Esophagus (tissue), 2 donors: ENCODE measurements around the gene COL25A1. TPM values are rescaled to one million over a fixed set of nuclear protein-coding genes. Genes with fewer than 3 reads are reported as not detected.

ENCODE experiments used
- H3K27ac ChIP-seq, 2 donors: one replicate each; pipeline ENCODE4 v1.5.1; 2013; ENCODE audit warnings: low read depth in 2 of 2, mild to moderate bottlenecking in 2 of 2, inconsistent platforms in 1 of 2, low read length in 1 of 2, moderate library complexity in 1 of 2
- H3K27me3 ChIP-seq, 2 donors: one replicate each; pipeline ENCODE4 v1.6.1; 2013; ENCODE audit warnings: low read length in 2 of 2, control low read depth in 1 of 2, mild to moderate bottlenecking in 1 of 2; ENCODE audit not compliant: insufficient read depth in 2 of 2, control insufficient read depth in 1 of 2
- H3K36me3 ChIP-seq, 2 donors: one replicate each; pipeline ENCODE4 v1.6.1; 2013; ENCODE audit warnings: low read length in 1 of 2; ENCODE audit not compliant: control insufficient read depth in 2 of 2, insufficient read depth in 2 of 2
- H3K4me1 ChIP-seq, 2 donors: one replicate each; pipeline ENCODE4 v1.6.1; 2013; ENCODE audit warnings: low read length in 1 of 2; ENCODE audit not compliant: control insufficient read depth in 2 of 2, insufficient read depth in 2 of 2
- H3K4me3 ChIP-seq, 2 donors: one replicate each; pipeline ENCODE4 v1.5.1; 2013; ENCODE audit warnings: low read length in 2 of 2, mild to moderate bottlenecking in 2 of 2, low read depth in 1 of 2, moderate library complexity in 1 of 2
- H3K9me3 ChIP-seq, 2 donors: one replicate each; pipeline ENCODE4 v1.6.1; 2013; ENCODE audit warnings: mild to moderate bottlenecking in 2 of 2, low read depth in 1 of 2, low read length in 1 of 2, moderate library complexity in 1 of 2; ENCODE audit not compliant: control insufficient read depth in 2 of 2, insufficient read depth in 1 of 2
- WGBS, 2 donors: extraction: QIAGEN DNeasy Blood & Tissue Kit; methylation state at CpG; one replicate each; pipeline ENCODE4 v1.1.7; 2013; 5-methylcytosine and 5-hydroxymethylcytosine counted together
- polyA plus RNA-seq, 2 donors: library from polyadenylated mRNA; stranded (reverse); fragments of 200-250 nt; gene quantifications; one replicate each; pipeline ENCODE4 v1.2.3, GENCODE V29; 2013
- donor health status: healthy with polysubstance abuse.
- donor health status: Bipolar disorder and iron deficiency.

COL25A1 gene
- polyA plus RNA-seq, 2 donors: 0.02 to 0.06 TPM

GRCh38 chr4:108893468-108893867 lies 409.0 kb downstream of the COL25A1 start:
- no peaks in the 10 kb centered on the region for H3K27me3 ChIP-seq
- no peaks in the 10 kb centered on the region for H3K9me3 ChIP-seq
- 84 to 85% methylated on average over 3 of the region's 3 CpGs for WGBS, 2 donors
- no peak overlapping the region for H3K4me3 ChIP-seq
- H3K27ac ChIP-seq: no peak overlapping the region
- no peaks in the 10 kb centered on the region for H3K4me1 ChIP-seq
- no peaks in the 10 kb centered on the region for H3K36me3 ChIP-seq

- 84 to 90% methylated on average over 1 of the region's 1 CpG for WGBS, 2 donors
- H3K27ac ChIP-seq: no peak overlapping the region
Observed at GRCh38 chr4:108891896-108892590, 410.4 kb downstream of the COL25A1 start.

DNA sequence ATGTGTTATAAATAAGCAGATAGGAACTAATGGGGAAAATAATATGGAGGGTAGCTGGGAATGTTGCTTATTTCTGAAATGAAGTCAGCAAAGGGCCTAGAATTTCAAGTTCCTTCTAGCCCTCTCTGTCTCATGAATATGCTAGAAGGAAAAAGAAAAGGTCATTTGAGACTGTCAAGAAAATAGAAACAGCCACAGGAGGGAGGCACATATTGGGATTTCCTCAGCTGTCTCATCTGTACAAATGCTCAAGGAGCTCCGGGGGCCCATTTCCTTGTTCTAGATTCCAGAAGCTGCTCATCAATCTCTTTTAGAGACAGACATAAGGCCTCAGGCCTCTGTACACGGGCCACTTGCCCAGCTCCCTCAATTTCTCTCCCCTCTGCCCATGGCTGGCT lies 412.0 kb downstream of the COL25A1 start:
- no peaks in the 10 kb centered on the region for H3K27me3 ChIP-seq
- no peak overlapping the region for H3K27ac ChIP-seq
- 31 to 51% methylated on average over 2 of the region's 2 CpGs for WGBS, 2 donors
- H3K4me3 ChIP-seq: no peak overlapping the region
- no peaks in the 10 kb centered on the region for H3K36me3 ChIP-seq
- H3K9me3 ChIP-seq: no peaks in the 10 kb centered on the region
- H3K4me1 ChIP-seq: no peaks in the 10 kb centered on the region

More at GRCh38 chr4:108891896-108892590, 410.4 kb downstream of the COL25A1 start:
- no peaks in the 10 kb centered on the region for H3K36me3 ChIP-seq
- H3K4me3 ChIP-seq: no peak overlapping the region
- no peaks in the 10 kb centered on the region for H3K9me3 ChIP-seq
- H3K4me1 ChIP-seq: no peaks in the 10 kb centered on the region
- no peaks in the 10 kb centered on the region for H3K27me3 ChIP-seq

DNA sequence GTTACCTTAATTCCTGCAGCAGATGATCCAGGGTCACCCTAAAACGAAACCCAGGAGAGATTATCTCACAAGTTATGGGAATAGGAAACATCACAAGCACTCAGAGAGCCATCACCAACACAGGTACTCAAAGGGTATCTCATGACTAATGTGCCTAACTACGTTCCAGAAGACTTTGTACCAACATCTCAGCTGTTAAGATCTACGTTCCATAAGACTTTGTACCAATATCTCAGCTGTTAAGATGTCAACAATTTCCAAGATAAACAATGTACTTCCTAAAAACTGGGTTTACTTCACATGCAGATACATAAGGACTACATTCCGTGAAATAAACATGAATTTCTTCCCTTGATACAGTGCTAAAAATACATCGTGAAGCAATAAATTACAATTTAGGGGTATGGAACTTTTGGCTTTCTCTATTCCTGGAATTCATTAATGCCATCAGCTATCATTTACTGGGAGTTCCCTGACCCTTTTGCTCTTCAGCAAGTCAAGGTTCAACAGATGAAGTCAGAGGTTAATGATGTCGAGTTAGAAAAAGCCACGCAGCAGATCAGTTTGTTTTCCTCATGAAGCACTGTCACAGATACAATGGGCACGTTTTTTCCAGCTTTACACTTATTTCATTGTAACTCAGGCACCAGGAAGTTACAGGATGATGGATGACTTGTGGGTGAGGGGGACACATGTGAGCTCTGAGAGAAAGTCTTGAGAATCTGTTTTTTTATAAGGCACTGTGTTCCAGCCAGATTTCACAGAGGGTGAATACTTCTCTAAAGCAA lies 412.6 kb downstream of the COL25A1 start:
- no peaks in the 10 kb centered on the region for H3K36me3 ChIP-seq
- 54 to 56% methylated on average over 8 of the region's 8 CpGs for WGBS, 2 donors
- H3K27ac ChIP-seq: no peak overlapping the region
- H3K4me3 ChIP-seq: no peak overlapping the region
- H3K4me1 ChIP-seq: no peaks in the 10 kb centered on the region
- H3K27me3 ChIP-seq: no peaks in the 10 kb centered on the region
- no peaks in the 10 kb centered on the region for H3K9me3 ChIP-seq

- Histone ChIP-seq H3K36me3 (no peaks in the 10 kb centered on the region), H3K4me1 (no peaks in the 10 kb centered on the region), H3K27me3 (no peaks in the 10 kb centered on the region), H3K27ac (no peak overlapping the region), H3K9me3 (no peaks in the 10 kb centered on the region), H3K4me3 (no peak overlapping the region)
- 89 to 92% methylated on average over 1 of the region's 1 CpG for WGBS, 2 donors
Observed at GRCh38 chr4:108888769-108889168, 413.7 kb downstream of the COL25A1 start.

GRCh38 chr4:108887034-108887433 lies 415.4 kb downstream of the COL25A1 start:
- Histone ChIP-seq H3K27ac (no peak overlapping the region), H3K27me3 (no peaks in the 10 kb centered on the region), H3K9me3 (no peaks in the 10 kb centered on the region), H3K4me1 (no peaks in the 10 kb centered on the region), H3K36me3 (no peaks in the 10 kb centered on the region), H3K4me3 (no peak overlapping the region)
- WGBS, 2 donors: 72 to 80% methylated on average over 5 of the region's 5 CpGs

- H3K27ac ChIP-seq: no peak overlapping the region
- 7 to 15% methylated on average over 1 of the region's 1 CpG for WGBS, 2 donors
- H3K4me3 ChIP-seq: no peak overlapping the region
- no peaks in the 10 kb centered on the region for H3K36me3 ChIP-seq
- no peaks in the 10 kb centered on the region for H3K4me1 ChIP-seq
- H3K27me3 ChIP-seq: no peaks in the 10 kb centered on the region
- H3K9me3 ChIP-seq: no peaks in the 10 kb centered on the region
Observed at GRCh38 chr4:108885211-108885610, 417.2 kb downstream of the COL25A1 start.

GRCh38 chr4:108884596-108884995 lies 417.9 kb downstream of the COL25A1 start:
- Histone ChIP-seq H3K4me1 (no peaks in the 10 kb centered on the region), H3K36me3 (no peaks in the 10 kb centered on the region), H3K9me3 (no peaks in the 10 kb centered on the region), H3K4me3 (no peak overlapping the region), H3K27me3 (no peaks in the 10 kb centered on the region), H3K27ac (no peak overlapping the region)

DNA sequence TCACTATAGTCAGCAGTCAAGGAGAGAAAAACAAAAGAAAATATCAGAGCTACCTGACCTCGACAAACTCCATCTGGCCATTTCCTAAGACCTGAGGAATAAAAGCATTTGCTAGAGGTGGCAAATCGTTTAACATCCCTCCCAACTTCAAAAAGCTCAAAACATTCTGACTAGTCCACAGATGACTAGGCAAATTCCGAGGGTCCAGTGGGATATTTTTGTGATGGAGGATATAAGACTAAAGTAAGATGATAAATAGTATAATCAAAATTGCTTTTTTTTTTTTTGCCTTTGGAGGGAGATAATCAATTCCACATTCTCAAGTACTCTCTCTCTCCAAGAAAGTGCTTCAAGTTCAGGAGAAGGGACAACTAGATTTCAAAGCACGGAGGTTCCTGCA lies 420.5 kb downstream of the COL25A1 start:
- Histone ChIP-seq H3K4me3 (no peak overlapping the region), H3K36me3 (no peaks in the 10 kb centered on the region), H3K9me3 (no peaks in the 10 kb centered on the region), H3K27me3 (no peaks in the 10 kb centered on the region), H3K27ac (no peak overlapping the region), H3K4me1 (no peaks in the 10 kb centered on the region)
- 80 to 83% methylated on average over 4 of the region's 4 CpGs for WGBS, 2 donors

- H3K4me1 ChIP-seq: no peaks in the 10 kb centered on the region
- no peaks in the 10 kb centered on the region for H3K9me3 ChIP-seq
- no peaks in the 10 kb centered on the region for H3K36me3 ChIP-seq
- H3K27me3 ChIP-seq: no peaks in the 10 kb centered on the region
- no peak overlapping the region for H3K27ac ChIP-seq
- 72 to 73% methylated on average over 3 of the region's 3 CpGs for WGBS, 2 donors
- no peak overlapping the region for H3K4me3 ChIP-seq
Observed at GRCh38 chr4:108881190-108881589, 421.3 kb downstream of the COL25A1 start.
